ENCODE results near the gene TMEM258. TPM values are rescaled to one million over a fixed set of nuclear protein-coding genes. Genes with fewer than 3 reads are reported as not detected.

The TMEM258 gene
- total RNA-seq, result 37.9 TPM

GRCh38 chr11:61792310-61793082, at the start of gene TMEM258, which contains the start of gene FEN1:
Gene TMEM258 (minus strand): TSS chr11:61792599. CDS start chr11:61792558, 41 bp downstream.
Gene FEN1 (plus strand): TSS chr11:61792911. CDS start chr11:61795362, 2,451 bp downstream.

GRCh38 chr11:61827571-61828378, 35.4 kb upstream of the TMEM258 start, which contains the start of gene FADS2:
Gene FADS2 (plus strand): TSS chr11:61828300. CDS start chr11:61828391, 91 bp downstream.

GRCh38 chr11:61816736-61817455, 24.5 kb upstream of the TMEM258 start, which contains the start of gene FADS1:
Gene FADS1 (minus strand): TSS chr11:61817003. CDS start chr11:61816929, 74 bp downstream.

GRCh38 chr11:61752117-61752924, 40.1 kb downstream of the TMEM258 start, which contains the start of gene MYRF:
Gene MYRF (plus strand): TSS chr11:61752636. CDS start chr11:61752745, 109 bp downstream.

Other genes with a start within 250 kb of the TMEM258 start
- gene SYT7, start 211.5 kb downstream of the TMEM258 start, total RNA-seq, result 23.5 TPM
- 10.6 TPM for gene DAGLA, start 112.2 kb downstream of the TMEM258 start, total RNA-seq
- 2.8 TPM for gene MYRF, start 40.0 kb downstream of the TMEM258 start, total RNA-seq
- gene FEN1, start 312 bp upstream of the TMEM258 start, total RNA-seq, result 13.1 TPM
- gene FADS1, start 24.4 kb upstream of the TMEM258 start, total RNA-seq, result 121 TPM
- gene FADS2, start 35.7 kb upstream of the TMEM258 start, total RNA-seq, result 146 TPM
- 49.1 TPM for gene FADS3, start 98.9 kb upstream of the TMEM258 start, total RNA-seq
- 3.4 TPM for gene RAB3IL1, start 125.0 kb upstream of the TMEM258 start, total RNA-seq
- 1.9 TPM for gene BEST1, start 157.8 kb upstream of the TMEM258 start, total RNA-seq
- 452 TPM for gene FTH1, start 175.0 kb upstream of the TMEM258 start, total RNA-seq

Data from parietal lobe (tissue), 1 donor.